GM12891 (cell line): ENCODE data around the gene PIGBOS1.

Experiments used
- PAX5 ChIP-seq: IDR thresholded peaks from 2 replicates; pipeline ENCODE4 v1.6.1; 2011; ENCODE audit warnings: low read length, moderate library complexity, mild to moderate bottlenecking; ENCODE audit not compliant: insufficient read depth, severe bottlenecking
- POLR2A ChIP-seq: IDR thresholded peaks from 2 replicates; pipeline ENCODE4 v1.6.1; 2011; ENCODE audit warnings: low read depth, low read length, control low read depth
- POLR2AphosphoS5 ChIP-seq: IDR thresholded peaks from 2 replicates; pipeline ENCODE4 v1.6.1; 2011; ENCODE audit warnings: low read depth, low read length, control low read depth
- SPI1 ChIP-seq: IDR thresholded peaks from 2 replicates; pipeline ENCODE4 v1.6.1; 2011; ENCODE audit warnings: low read depth, low read length, control low read depth
- TAF1 ChIP-seq: IDR thresholded peaks from 2 replicates; pipeline ENCODE4 v1.6.1; 2011; ENCODE audit warnings: low read depth, low read length, control low read depth

DNA sequence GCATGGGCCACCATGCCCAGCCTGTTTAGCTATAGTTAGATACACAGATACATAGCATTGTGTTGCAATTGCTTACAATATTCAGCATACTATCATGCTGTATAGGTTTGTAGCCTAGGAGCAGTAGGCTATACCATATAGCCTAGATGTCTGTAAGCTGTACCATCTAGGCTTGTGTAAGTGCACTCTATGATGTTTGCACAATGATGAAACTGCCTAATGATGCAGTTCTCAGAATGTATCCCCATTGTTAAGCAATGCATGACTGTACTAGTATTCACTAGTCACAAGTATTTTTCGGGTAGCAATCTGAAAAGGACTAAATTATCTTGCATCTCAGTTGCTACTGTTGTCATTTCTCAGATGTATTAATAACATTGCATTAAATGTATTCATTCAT is 16.1 kb upstream of the PIGBOS1 start:
- no peak for TF ChIP-seq POLR2A
- no peak for TF ChIP-seq POLR2AphosphoS5
- TF ChIP-seq TAF1: no peak
- no peak for TF ChIP-seq PAX5
- TF ChIP-seq SPI1: no peak
